Prostate gland (tissue), 2 donors: ENCODE results near the gene SGPP1.

Source experiments
- CTCF ChIP-seq, 4 experiments: fragments of 200-600 bp in 2 of 4; fragments of 450-650 bp in 2 of 4; sonication (generic) in 2 of 4; IDR thresholded peaks; 1 replicate in 3 of 4; 2 replicates in 1 of 4; pipeline ENCODE4 v1.5.1; 2016 to 2019; ENCODE audit warnings: antibody characterized with exemption in 4 of 4, mild to moderate bottlenecking in 2 of 4, moderate library complexity in 2 of 4
- POLR2A ChIP-seq: fragments of 450-650 bp; IDR thresholded peaks from one replicate; pipeline ENCODE4 v1.6.1; 2016; ENCODE audit warnings: antibody characterized with exemption, mild to moderate bottlenecking
- POLR2AphosphoS5 ChIP-seq: sonication (generic); formaldehyde crosslinking; IDR thresholded peaks from one replicate; pipeline ENCODE4 v1.6.1; 2017; ENCODE audit warnings: antibody characterized with exemption

- TF ChIP-seq CTCF (IDR thresholded peaks at IDR 0.05) = no peak
- no peak for TF ChIP-seq POLR2A
- TF ChIP-seq POLR2AphosphoS5 = no peak
Observed at GRCh38 chr14:63745858-63746425, 18.1 kb upstream of the SGPP1 start.
